ENCODE data around the gene CNTRL.
A peak's percentile ranks its signal among the peaks of the same experiment; 100 is the strongest.
"Not testable (repeated sequence)": the region's sequence is repeated elsewhere in the genome, so short reads cannot be mapped to it uniquely, and the experiment has no call there.

CNTRL gene, protein sequence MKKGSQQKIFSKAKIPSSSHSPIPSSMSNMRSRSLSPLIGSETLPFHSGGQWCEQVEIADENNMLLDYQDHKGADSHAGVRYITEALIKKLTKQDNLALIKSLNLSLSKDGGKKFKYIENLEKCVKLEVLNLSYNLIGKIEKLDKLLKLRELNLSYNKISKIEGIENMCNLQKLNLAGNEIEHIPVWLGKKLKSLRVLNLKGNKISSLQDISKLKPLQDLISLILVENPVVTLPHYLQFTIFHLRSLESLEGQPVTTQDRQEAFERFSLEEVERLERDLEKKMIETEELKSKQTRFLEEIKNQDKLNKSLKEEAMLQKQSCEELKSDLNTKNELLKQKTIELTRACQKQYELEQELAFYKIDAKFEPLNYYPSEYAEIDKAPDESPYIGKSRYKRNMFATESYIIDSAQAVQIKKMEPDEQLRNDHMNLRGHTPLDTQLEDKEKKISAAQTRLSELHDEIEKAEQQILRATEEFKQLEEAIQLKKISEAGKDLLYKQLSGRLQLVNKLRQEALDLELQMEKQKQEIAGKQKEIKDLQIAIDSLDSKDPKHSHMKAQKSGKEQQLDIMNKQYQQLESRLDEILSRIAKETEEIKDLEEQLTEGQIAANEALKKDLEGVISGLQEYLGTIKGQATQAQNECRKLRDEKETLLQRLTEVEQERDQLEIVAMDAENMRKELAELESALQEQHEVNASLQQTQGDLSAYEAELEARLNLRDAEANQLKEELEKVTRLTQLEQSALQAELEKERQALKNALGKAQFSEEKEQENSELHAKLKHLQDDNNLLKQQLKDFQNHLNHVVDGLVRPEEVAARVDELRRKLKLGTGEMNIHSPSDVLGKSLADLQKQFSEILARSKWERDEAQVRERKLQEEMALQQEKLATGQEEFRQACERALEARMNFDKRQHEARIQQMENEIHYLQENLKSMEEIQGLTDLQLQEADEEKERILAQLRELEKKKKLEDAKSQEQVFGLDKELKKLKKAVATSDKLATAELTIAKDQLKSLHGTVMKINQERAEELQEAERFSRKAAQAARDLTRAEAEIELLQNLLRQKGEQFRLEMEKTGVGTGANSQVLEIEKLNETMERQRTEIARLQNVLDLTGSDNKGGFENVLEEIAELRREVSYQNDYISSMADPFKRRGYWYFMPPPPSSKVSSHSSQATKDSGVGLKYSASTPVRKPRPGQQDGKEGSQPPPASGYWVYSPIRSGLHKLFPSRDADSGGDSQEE (N-terminal part only)

DNA sequence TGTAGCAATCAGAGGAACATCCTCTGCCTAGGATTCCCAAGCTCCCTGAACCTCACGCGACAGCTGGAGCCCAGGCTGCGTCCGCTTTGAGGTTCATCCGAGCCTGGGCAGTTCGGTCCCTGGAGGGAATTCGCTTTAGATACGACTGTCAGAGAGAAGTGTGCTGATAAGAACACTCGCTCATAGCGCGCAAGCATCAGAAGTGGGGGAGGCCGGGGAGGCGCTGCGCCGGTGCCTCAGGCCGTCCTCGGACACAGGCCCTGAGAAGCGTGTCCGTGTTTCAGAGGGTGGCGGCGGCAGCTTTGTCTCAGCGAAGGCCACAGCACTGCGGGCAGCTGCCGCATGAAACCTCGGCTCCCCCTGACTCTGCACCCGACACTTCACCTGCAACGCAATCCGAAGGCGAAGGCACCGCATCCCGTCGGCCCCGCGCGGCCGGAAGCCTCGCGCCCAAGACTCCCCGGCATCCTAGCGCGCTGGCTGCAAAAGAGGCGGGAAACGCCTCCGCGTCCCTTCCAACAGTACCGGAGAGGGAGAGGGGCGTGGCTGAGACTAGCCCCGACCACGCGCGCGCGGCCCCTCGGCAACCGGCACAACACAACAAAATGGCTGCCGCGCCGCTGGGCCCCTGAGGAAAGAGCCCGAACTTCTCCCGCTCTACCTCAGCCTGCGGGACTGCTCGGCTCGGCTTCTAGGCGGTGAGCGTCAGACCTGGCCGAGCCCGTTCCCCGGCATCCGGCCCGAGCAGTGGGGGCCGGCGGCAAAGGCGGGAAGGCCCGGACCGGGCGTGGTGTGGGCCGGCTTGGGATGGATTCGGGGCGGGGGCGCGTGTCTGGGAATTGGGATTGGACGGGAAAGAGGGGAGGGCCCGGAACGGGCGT lies at the start of gene CNTRL:
CNTRL (plus strand) TSS at position 586 of the 881 bp plus-strand sequence. CDS start 13,372 bp downstream, outside the sequence.
- DNase-seq (ENCODE audit: low read depth): peak; percentile 71

- DNase-seq (ENCODE audit: low read depth): no peak
Observed at GRCh38 chr9:121026260-121026691, 48.5 kb upstream of the CNTRL start.

DNA sequence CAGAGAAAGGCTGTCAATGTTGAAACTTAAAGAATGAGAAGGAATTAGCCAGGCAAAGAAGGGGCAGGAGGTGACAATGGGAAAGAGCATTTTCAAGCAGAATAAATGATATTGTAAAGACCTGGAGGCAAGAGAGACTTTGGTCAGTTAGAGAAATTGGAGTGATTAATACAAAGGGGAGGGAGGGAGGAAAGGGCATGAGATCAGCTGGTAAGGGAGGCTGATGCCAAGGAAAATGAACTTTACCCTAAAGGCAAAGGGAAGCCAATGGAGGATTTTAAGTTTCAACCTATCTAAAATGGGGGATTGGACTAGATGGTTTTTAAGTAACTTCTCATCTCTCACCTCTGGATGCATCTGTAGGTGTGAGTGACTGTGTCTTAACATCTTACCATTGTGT lies 48.0 kb upstream of the CNTRL start:
- no peak for DNase-seq (ENCODE audit: low read depth)

- DNase-seq (ENCODE audit: low read depth): not testable (repeated sequence)
Observed at GRCh38 chr9:121028285-121028684, 46.5 kb upstream of the CNTRL start.

DNA sequence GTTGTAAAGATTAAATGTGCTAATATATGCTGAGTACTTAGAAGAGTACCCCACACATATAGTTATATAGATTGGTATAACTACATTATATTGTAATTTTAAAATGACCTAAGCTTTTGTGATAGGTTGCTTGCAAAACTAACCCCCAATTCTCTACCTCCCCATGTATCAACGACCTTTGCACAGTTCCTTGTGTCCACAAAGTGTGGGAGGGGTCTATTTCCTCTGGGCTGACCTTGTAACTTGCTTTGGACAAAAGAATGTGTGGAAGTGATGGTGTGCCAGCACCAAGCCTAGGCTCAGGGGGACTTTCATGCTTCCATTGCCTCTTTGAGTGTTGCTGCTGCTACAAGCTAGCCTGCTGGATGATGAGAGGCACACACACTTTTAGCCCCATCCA lies 45.3 kb upstream of the CNTRL start:
- no peak for DNase-seq (ENCODE audit: low read depth)

DNA sequence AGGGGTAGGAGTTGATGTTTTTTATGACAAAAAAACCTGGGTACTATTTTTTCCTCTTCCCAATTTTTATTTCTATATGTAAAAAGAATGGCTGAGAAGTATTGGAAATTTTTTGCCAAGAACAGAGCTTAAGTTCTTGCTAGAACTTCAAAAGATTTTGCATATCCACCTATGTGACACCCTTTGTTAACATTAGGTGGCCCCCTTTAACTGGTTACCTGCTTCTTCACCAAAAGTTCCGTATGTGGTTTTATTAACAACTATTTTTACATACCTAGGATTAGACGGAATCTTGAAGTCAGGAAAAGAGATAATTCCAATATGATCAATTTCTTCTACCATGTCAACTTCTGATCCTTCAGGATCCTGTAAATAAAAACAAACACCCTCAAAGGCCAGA lies 40.2 kb upstream of the CNTRL start:
- no peak for DNase-seq (ENCODE audit: low read depth)

DNA sequence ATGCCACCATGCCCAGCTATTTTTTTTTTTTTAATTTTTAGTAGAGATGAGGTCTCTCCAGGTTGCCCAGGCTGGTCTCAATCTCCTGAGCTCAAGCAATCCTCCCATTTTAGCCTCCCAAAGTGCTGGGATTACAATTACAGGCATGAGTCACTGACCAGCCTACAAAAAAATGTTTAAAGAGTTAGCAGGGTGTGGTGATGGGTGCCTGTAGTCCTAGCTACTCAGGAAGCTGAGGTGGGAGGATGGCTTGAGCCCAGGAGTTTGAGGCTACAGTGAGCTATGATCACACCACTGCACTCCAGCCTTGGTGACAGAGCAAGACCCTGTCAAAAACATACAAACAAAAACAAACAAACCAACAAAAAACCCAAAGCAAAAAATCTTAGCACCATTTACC lies 39.0 kb upstream of the CNTRL start:
- DNase-seq (ENCODE audit: low read depth): not testable (repeated sequence)

DNA sequence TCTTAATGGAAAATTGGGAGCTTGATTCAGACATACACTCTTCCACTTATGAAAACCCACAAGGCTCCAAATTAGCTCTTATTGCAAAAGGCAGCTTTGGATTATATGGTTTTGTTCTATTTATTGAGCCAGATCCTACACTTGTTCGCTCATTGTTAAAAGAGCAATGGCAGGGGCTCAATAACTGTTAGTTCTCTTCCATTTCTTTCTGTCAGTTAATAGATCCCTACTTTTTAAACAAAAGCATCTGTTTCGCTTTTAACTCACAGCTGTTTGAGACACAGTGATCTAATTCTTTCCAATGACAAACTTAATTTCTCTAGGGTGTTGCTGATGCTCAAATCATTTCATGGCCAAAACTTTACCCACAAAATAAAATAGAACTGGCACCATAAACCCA lies 36.4 kb upstream of the CNTRL start:
- DNase-seq (ENCODE audit: low read depth): no peak

DNA sequence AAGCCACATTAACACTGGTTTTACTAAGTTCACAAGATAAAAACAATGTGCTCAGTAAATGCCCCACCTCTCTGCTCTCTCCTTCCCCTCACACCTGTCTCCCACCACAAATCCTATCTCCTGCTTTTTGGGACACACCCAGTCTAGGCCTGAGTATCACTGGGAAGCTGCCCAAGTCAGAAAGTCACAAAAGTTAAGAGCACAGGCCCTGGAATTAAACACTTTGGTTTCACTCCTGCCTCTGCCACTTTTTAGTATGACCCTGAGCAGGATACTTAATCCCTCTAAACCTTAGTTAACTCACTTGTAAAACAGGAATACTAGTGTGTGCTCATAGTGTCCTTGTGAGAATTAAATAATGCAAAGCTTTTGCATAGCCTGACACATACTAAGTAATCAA lies 36.0 kb upstream of the CNTRL start:
- no peak for DNase-seq (ENCODE audit: low read depth)

GRCh38 chr9:121048175-121048574 lies 26.6 kb upstream of the CNTRL start:
- DNase-seq (ENCODE audit: low read depth): no peak

DNA sequence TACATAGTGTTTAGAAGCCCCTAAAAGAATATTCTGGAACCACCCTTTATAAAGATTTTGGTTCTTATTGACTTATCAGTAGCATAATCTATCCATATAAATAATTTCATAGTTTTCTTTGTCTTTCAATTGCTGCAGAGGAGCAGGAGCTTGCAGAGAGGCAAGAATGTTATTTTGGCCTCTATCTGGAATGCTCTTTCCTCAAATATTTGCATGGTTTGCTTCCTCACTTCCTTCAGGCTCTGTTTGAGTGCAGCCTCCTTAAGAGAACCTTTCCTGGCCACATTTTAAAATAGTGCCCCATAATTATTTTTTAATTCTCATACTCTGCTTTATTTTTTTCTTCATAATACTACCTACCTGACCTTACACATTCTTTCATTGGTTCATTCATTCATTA lies 26.1 kb upstream of the CNTRL start:
- DNase-seq (ENCODE audit: low read depth): no peak

GRCh38 chr9:121050128-121050988 lies 24.4 kb upstream of the CNTRL start, which contains the start of gene C5:
C5 (minus strand) TSS chr9:121050275; CDS start chr9:121050246, 29 bp downstream.
- DNase-seq (ENCODE audit: low read depth): no peak

DNA sequence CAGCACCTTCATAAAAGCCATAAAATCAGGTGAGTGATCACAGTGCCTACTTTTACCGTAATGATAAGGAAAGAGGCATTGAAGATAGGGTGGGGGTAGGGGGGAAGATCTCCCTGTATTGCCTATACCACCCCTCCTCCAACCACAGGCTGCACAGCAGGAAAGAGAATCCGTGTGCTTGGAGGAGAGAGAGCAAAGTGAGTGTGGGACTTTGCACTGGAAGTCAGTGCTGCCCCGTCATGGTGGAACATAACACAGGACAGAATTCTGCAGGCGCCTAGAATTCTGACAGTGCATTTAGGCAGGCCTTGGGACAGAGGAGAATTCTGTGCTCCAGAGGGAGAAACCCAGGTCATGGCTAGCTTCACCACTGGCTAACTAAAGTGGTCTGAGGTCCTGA lies 21.2 kb upstream of the CNTRL start:
- no peak for DNase-seq (ENCODE audit: low read depth)

- no peak for DNase-seq (ENCODE audit: low read depth)
Observed at GRCh38 chr9:121055642-121056143, 19.1 kb upstream of the CNTRL start.

- DNase-seq (ENCODE audit: low read depth): no peak
Observed at GRCh38 chr9:121057821-121058220, 16.9 kb upstream of the CNTRL start.

DNA sequence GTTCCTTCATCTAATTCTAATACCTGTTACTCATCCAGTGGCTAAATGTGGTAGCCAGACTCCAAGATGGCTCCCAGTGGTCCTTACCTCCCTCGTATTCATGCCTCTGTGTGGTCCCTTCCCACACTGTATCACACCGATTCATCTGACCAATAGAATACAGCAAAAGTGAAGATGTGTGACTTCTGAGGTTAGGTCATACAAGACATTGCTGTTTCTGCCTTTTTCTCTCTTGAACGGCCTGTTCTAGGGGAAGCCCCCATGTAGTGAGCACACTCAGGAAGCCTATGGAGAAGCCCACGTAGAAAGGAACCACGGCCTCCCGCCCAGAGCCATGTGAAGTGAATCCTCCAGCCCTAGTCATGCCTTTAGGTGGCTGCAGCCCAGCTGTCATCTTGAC lies 15.2 kb upstream of the CNTRL start:
- no peak for DNase-seq (ENCODE audit: low read depth)

- DNase-seq (ENCODE audit: low read depth): no peak
Observed at GRCh38 chr9:121059998-121060636, 14.6 kb upstream of the CNTRL start.

GRCh38 chr9:121066850-121067249 lies 7.9 kb upstream of the CNTRL start:
- no peak for DNase-seq (ENCODE audit: low read depth)

DNA sequence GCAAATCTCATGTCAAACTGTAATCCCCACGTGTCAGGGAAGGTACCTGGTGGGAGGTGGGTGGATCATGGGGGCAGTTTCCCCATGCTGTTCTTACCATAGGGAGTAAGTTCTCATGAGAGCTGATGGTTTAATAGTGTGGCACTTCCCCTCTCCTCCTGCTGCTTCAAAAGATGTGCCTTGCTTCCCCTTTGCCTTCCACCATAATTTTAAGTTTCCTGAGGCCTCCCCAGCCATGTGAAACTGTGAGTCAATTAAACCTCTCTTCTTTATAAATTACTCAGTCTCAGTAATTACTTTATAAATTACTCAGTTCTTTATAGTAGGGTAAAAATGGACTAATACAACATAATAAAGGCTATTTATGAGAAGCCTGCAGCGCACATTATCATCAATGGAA lies 7.1 kb upstream of the CNTRL start:
- no peak for DNase-seq (ENCODE audit: low read depth)

DNA sequence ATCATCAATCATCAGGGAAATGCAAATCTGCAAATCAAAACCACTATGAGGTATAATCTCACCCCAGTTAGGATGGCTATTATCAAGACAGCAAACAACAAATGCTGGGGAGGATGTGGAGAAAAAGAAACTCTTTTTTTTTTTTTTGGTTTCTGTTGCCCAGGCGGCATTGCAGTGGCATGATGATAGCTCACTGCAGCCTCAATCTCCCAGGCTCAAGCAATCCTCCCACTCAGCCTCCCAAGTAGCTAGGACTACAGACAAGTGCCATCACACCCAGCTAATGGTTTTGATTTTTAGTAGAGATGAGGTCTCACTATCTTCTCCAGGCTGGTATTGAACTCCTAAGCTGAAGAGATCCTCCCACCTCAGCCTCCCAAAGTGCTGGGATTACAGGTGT lies 5.4 kb upstream of the CNTRL start:
- DNase-seq (ENCODE audit: low read depth): no peak
